Esophagus squamous epithelium (tissue), 4 donors: ENCODE measurements around the gene NDST1.

Experiments used
- CTCF ChIP-seq, 6 experiments: fragments of 450-650 bp in 4 of 6; fragments of 200-600 bp in 2 of 6; sonication (generic) in 2 of 6; IDR thresholded peaks; one replicate each; pipeline ENCODE4 v1.5.1; 2016 to 2019; ENCODE audit warnings: antibody characterized with exemption in 6 of 6, mild to moderate bottlenecking in 4 of 6, moderate library complexity in 4 of 6
- POLR2A ChIP-seq, 4 donors: fragments of 450-650 bp; IDR thresholded peaks; one replicate each; pipeline ENCODE4 v1.6.1; 2017; ENCODE audit warnings: antibody characterized with exemption in 4 of 4, mild to moderate bottlenecking in 4 of 4, moderate library complexity in 3 of 4

GRCh38 chr5:150486402-150487198 lies 21.3 kb upstream of the NDST1 start:
- TF ChIP-seq CTCF (IDR thresholded peaks at IDR 0.05) (peak in 2 of 6 experiments; percentile 4 to 5), POLR2A (IDR thresholded peaks at IDR 0.05) (no peak)
